Common myeloid progenitor, CD34-positive (primary cell): ENCODE data around the gene ADAMTSL1.

Experiments used
- CTCF ChIA-PET: fragments of 350-600 bp; sonication (Branson Sonifier 250); formaldehyde crosslinking; loops from one replicate; lab custom pipeline; 2021; ENCODE audit warnings: antibody characterized with exemption; lab: Charles Lee
- POLR2A ChIA-PET: fragments of 350-600 bp; sonication (Branson Sonifier 250); formaldehyde crosslinking; loops from one replicate; lab custom pipeline; 2021; ENCODE audit warnings: antibody characterized with exemption; lab: Charles Lee
- DNase-seq, 3 donors: peaks; one replicate each; pipeline versions ENCODE4 v3.0.0 to v3.0.0-alpha.2; 2013
- H3K27ac ChIP-seq, 2 experiments: 1 replicate in 1 of 2; 2 replicates in 1 of 2; pipeline ENCODE4 v1.7.0; 2013; ENCODE audit warnings: inconsistent platforms in 2 of 2, low read length in 2 of 2, mild to moderate bottlenecking in 2 of 2, low read depth in 1 of 2, moderate library complexity in 1 of 2; ENCODE audit not compliant: severe bottlenecking in 2 of 2, insufficient read depth in 1 of 2, poor library complexity in 1 of 2
- H3K27me3 ChIP-seq, 5 experiments: replicated peaks in 2 of 5; 1 replicate in 3 of 5; 2 replicates in 2 of 5; pipeline versions ENCODE4 v1.6.1 to v1.7.0; 2013; ENCODE audit warnings: low read length in 4 of 5, mild to moderate bottlenecking in 2 of 5, moderate library complexity in 2 of 5, inconsistent platforms in 1 of 5; ENCODE audit not compliant: insufficient read depth in 5 of 5, control insufficient read depth in 4 of 5
- H3K36me3 ChIP-seq, 4 experiments: 1 replicate in 2 of 4; 2 replicates in 2 of 4; pipeline versions ENCODE4 v1.6.1 to v1.7.0; 2013; ENCODE audit warnings: low read length in 3 of 4, control low read depth in 1 of 4, mild to moderate bottlenecking in 1 of 4; ENCODE audit not compliant: control insufficient read depth in 4 of 4, insufficient read depth in 4 of 4
- H3K4me1 ChIP-seq, 4 experiments: 1 replicate in 3 of 4; 2 replicates in 1 of 4; pipeline versions ENCODE4 v1.6.1 to v1.7.1; 2013; ENCODE audit warnings: low read length in 3 of 4, mild to moderate bottlenecking in 3 of 4, control low read depth in 1 of 4, inconsistent platforms in 1 of 4, moderate library complexity in 1 of 4; ENCODE audit not compliant: control insufficient read depth in 4 of 4, insufficient read depth in 4 of 4; ENCODE audit errors: control extremely low read depth in 1 of 4
- H3K4me3 ChIP-seq, 7 experiments: 1 replicate in 4 of 7; 2 replicates in 3 of 7; pipeline versions ENCODE4 v1.5.1 to v1.7.0; 2013; ENCODE audit warnings: mild to moderate bottlenecking in 7 of 7, low read length in 6 of 7, moderate library complexity in 6 of 7, inconsistent platforms in 2 of 7, low read depth in 2 of 7, control low read depth in 1 of 7; ENCODE audit not compliant: insufficient read depth in 4 of 7, control insufficient read depth in 1 of 7; ENCODE audit errors: extremely low read depth in 1 of 7
- H3K9me3 ChIP-seq, 5 experiments: 1 replicate in 4 of 5; 2 replicates in 1 of 5; pipeline versions ENCODE4 v1.6.1 to v1.7.1; 2013; ENCODE audit warnings: low read length in 4 of 5, mild to moderate bottlenecking in 2 of 5, inconsistent platforms in 1 of 5, low read depth in 1 of 5, moderate library complexity in 1 of 5; ENCODE audit not compliant: control insufficient read depth in 4 of 5, insufficient read depth in 2 of 5; ENCODE audit errors: control extremely low read depth in 1 of 5
- WGBS: methylation state at CpG from one replicate; pipeline ENCODE4 v1.1.5; 2013; ENCODE audit not compliant: insufficient coverage; 5-methylcytosine and 5-hydroxymethylcytosine counted together

The ADAMTSL1 gene

GRCh38 chr9:18718932-18719331 lies 245.0 kb downstream of the ADAMTSL1 start:
- Histone ChIP-seq H3K27me3 (peaks cover 0 to 2% (median 0%) of the 10 kb centered on the region in 5 experiments), H3K27ac (no peak overlapping the region), H3K9me3 (no peaks in the 10 kb centered on the region), H3K4me3 (no peak overlapping the region), H3K36me3 (no peaks in the 10 kb centered on the region), H3K4me1 (no peaks in the 10 kb centered on the region)
- no peak for DNase-seq
- POLR2A ChIA-PET = no interaction called here
- WGBS = no CpG with 5 or more reads among the region's 1 CpG
- CTCF ChIA-PET = no interaction called here

GRCh38 chr9:18720691-18721090 lies 246.7 kb downstream of the ADAMTSL1 start:
- Histone ChIP-seq H3K27me3 (peaks cover 0 to 2% (median 0%) of the 10 kb centered on the region in 5 experiments), H3K4me3 (no peak overlapping the region), H3K27ac (no peak overlapping the region), H3K36me3 (no peaks in the 10 kb centered on the region), H3K9me3 (no peaks in the 10 kb centered on the region), H3K4me1 (no peaks in the 10 kb centered on the region)
- DNase-seq = no peak
- ChIA-PET CTCF (no interaction called here), POLR2A (no interaction called here)
- 100% methylated on average over 1 of the region's 5 CpGs for WGBS

GRCh38 chr9:18721267-18721994 lies 247.5 kb downstream of the ADAMTSL1 start:
- ChIA-PET POLR2A (no interaction called here), CTCF (no interaction called here)
- Histone ChIP-seq H3K36me3 (no peaks in the 10 kb centered on the region), H3K27me3 (peaks cover 0 to 2% (median 0%) of the 10 kb centered on the region in 5 experiments), H3K4me1 (no peaks in the 10 kb centered on the region), H3K9me3 (no peaks in the 10 kb centered on the region), H3K27ac (no peak overlapping the region), H3K4me3 (no peak overlapping the region)
- DNase-seq = no peak
- WGBS = 95% methylated on average over 9 of the region's 10 CpGs

GRCh38 chr9:18721995-18722310 lies 248.0 kb downstream of the ADAMTSL1 start:
- ChIA-PET CTCF (no interaction called here), POLR2A (no interaction called here)
- no peaks in the 10 kb centered on the region for H3K36me3 ChIP-seq
- H3K27me3 ChIP-seq = peaks cover 0 to 2% (median 0%) of the 10 kb centered on the region in 5 experiments
- H3K4me3 ChIP-seq = no peak overlapping the region
- 100% methylated on average over 2 of the region's 2 CpGs for WGBS
- no peaks in the 10 kb centered on the region for H3K9me3 ChIP-seq
- no peak overlapping the region for H3K27ac ChIP-seq
- no peaks in the 10 kb centered on the region for H3K4me1 ChIP-seq
- no peak for DNase-seq

GRCh38 chr9:18722882-18723281 lies 248.9 kb downstream of the ADAMTSL1 start:
- H3K9me3 ChIP-seq = no peaks in the 10 kb centered on the region
- H3K36me3 ChIP-seq = no peaks in the 10 kb centered on the region
- no peaks in the 10 kb centered on the region for H3K4me1 ChIP-seq
- WGBS = 98% methylated on average over 5 of the region's 6 CpGs
- no peak for DNase-seq
- H3K27ac ChIP-seq = no peak overlapping the region
- H3K27me3 ChIP-seq = peaks cover 0 to 2% (median 0%) of the 10 kb centered on the region in 5 experiments
- POLR2A ChIA-PET = no interaction called here
- CTCF ChIA-PET = no interaction called here
- H3K4me3 ChIP-seq = no peak overlapping the region

- 96% methylated on average over 4 of the region's 5 CpGs for WGBS
- ChIA-PET CTCF (no interaction called here), POLR2A (no interaction called here)
- H3K4me1 ChIP-seq = no peaks in the 10 kb centered on the region
- no peak overlapping the region for H3K27ac ChIP-seq
- H3K27me3 ChIP-seq = peaks cover 0 to 2% (median 0%) of the 10 kb centered on the region in 5 experiments
- no peaks in the 10 kb centered on the region for H3K36me3 ChIP-seq
- no peaks in the 10 kb centered on the region for H3K9me3 ChIP-seq
- no peak overlapping the region for H3K4me3 ChIP-seq
- no peak for DNase-seq
Observed at GRCh38 chr9:18723366-18723765, 249.4 kb downstream of the ADAMTSL1 start.

- POLR2A ChIA-PET = no interaction called here
- no peak for DNase-seq
- H3K4me1 ChIP-seq = no peaks in the 10 kb centered on the region
- peaks cover 0 to 2% (median 0%) of the 10 kb centered on the region in 5 experiments for H3K27me3 ChIP-seq
- CTCF ChIA-PET = no interaction called here
- H3K36me3 ChIP-seq = no peaks in the 10 kb centered on the region
- no peaks in the 10 kb centered on the region for H3K9me3 ChIP-seq
- H3K27ac ChIP-seq = no peak overlapping the region
- H3K4me3 ChIP-seq = no peak overlapping the region
- no CpG with 5 or more reads among the region's 1 CpG for WGBS
Observed at GRCh38 chr9:18726546-18726945, 252.6 kb downstream of the ADAMTSL1 start.
